Kidney (tissue), 14 donors: ENCODE measurements around the gene CA5A. TPM values are rescaled to one million over a fixed set of nuclear protein-coding genes. Genes with fewer than 3 reads are reported as not detected.
"Not testable (repeated sequence)": the region's sequence is repeated elsewhere in the genome, so short reads cannot be mapped to it uniquely, and the experiment has no call there.

ENCODE experiments used
- DNase-seq, 5 donors: peaks; one replicate each; pipeline ENCODE4 v3.0.0-alpha.2; 2013 to 2020
- FAIRE-seq: peaks from 2 replicates; lab custom pipeline; 2012; peaks lifted over from hg19 to GRCh38; lab: Jason Lieb, UNC
- H3K27ac ChIP-seq, 2 donors: one replicate each; pipeline ENCODE4 v1.7.0; 2013; ENCODE audit warnings: low read depth in 2 of 2, low read length in 2 of 2, inconsistent platforms in 1 of 2
- H3K27me3 ChIP-seq: one replicate; pipeline ENCODE4 v1.7.1; 2013; ENCODE audit warnings: low read length, inconsistent platforms; ENCODE audit not compliant: control insufficient read depth, insufficient read depth
- H3K36me3 ChIP-seq, 3 donors: one replicate each; pipeline versions ENCODE4 v1.7.0 to v1.7.1; 2013; ENCODE audit warnings: low read length in 3 of 3, control low read depth in 1 of 3, inconsistent platforms in 1 of 3; ENCODE audit not compliant: insufficient read depth in 3 of 3, control insufficient read depth in 2 of 3
- H3K4me1 ChIP-seq, 3 donors: one replicate each; pipeline versions ENCODE4 v1.7.0 to v1.7.1; 2013; ENCODE audit warnings: low read length in 3 of 3, inconsistent platforms in 1 of 3, low read depth in 1 of 3; ENCODE audit not compliant: control insufficient read depth in 2 of 3, insufficient read depth in 2 of 3
- H3K4me3 ChIP-seq, 3 donors: one replicate each; pipeline versions ENCODE4 v1.7.0 to v1.8.1; 2013; ENCODE audit warnings: low read length in 3 of 3, control low read depth in 1 of 3, inconsistent platforms in 1 of 3
- H3K9ac ChIP-seq, 3 donors: one replicate each; pipeline versions ENCODE4 v1.7.0 to v1.7.1; 2013; ENCODE audit warnings: low read length in 3 of 3, control low read depth in 1 of 3, inconsistent platforms in 1 of 3
- H3K9me3 ChIP-seq, 3 donors: one replicate each; pipeline versions ENCODE4 v1.7.0 to v1.7.1; 2013; ENCODE audit warnings: low read length in 3 of 3, control low read depth in 1 of 3, inconsistent platforms in 1 of 3; ENCODE audit not compliant: control insufficient read depth in 2 of 3, insufficient read depth in 1 of 3
- CTCF ChIP-seq: IDR thresholded peaks from 3 replicates; pipeline ENCODE4 v1.5.1; 2012; ENCODE audit warnings: mild to moderate bottlenecking, moderate library complexity, borderline replicate concordance; ENCODE audit not compliant: insufficient read depth; ENCODE audit errors: extremely low read depth
- intact Hi-C: fragments of 100-400 bp; cut with DNase I; formaldehyde crosslinking; loops from one replicate; pipeline ENCODE4 v1.11.1; 2022
- polyA plus RNA-seq: library from polyadenylated mRNA; stranded (reverse); fragments of 350-450 nt; fragmentation: Illumina TruSeq; extraction: RNeasy Lipid Tissue Mini Kit (QIAGEN cat#74804); gene quantifications from one replicate; pipeline ENCODE4 v1.2.3, GENCODE V29; 2014; ENCODE audit warnings: low read depth, low replicate concordance; ENCODE audit not compliant: insufficient read depth
- total RNA-seq: library from RNA; stranded (reverse); fragmentation: NEBNext Ultra II Directional; extraction: Animal tissue kit (Norgen Biotek cat#: 25700); gene quantifications from one replicate; pipeline ENCODE4 v1.2.1, GENCODE V29; 2021
- donor health status: control.
- donor health status: control.
- donor health status: control.
- donor health status: control.
- donor health status: control.
- donor health status: DM: yes; HTN: yes; CAD: no.
- donor health status: Normal renal cell carcinoma (clear cell type).

Gene CA5A
- total and polyA plus RNA-seq, 2 donors from 2014 or later, result not detected

- peaks cover 0 to 12% (median 0%) of the 10 kb centered on the region in 3 donors for H3K36me3 ChIP-seq
- TF ChIP-seq CTCF, result no peak
- intact Hi-C loops, result no loop called here
- no peak overlapping the region for H3K9ac ChIP-seq
- FAIRE-seq, result no peak
- no peaks in the 10 kb centered on the region for H3K4me1 ChIP-seq
- no peak overlapping the region for H3K27ac ChIP-seq
- no peak overlapping the region for H3K4me3 ChIP-seq
- no peaks in the 10 kb centered on the region for H3K27me3 ChIP-seq
- DNase-seq, result no peak
- H3K9me3 ChIP-seq, result no peaks in the 10 kb centered on the region
Observed at GRCh38 chr16:87982581-87983041, 46.3 kb upstream of the CA5A start.

- DNase-seq, H3K27me3 ChIP-seq, H3K4me1 ChIP-seq, H3K27ac ChIP-seq, FAIRE-seq, H3K9ac ChIP-seq, intact Hi-C loops, H3K4me3 ChIP-seq, H3K9me3 ChIP-seq: not testable (repeated sequence)
- peaks cover 0 to 12% (median 0%) of the 10 kb centered on the region in 3 donors for H3K36me3 ChIP-seq
Observed at GRCh38 chr16:87981376-87981775, 45.0 kb upstream of the CA5A start.

GRCh38 chr16:87979911-87980630, 43.7 kb upstream of the CA5A start:
- H3K4me3 ChIP-seq, H3K4me1 ChIP-seq, FAIRE-seq, H3K9me3 ChIP-seq, H3K27ac ChIP-seq, H3K9ac ChIP-seq, intact Hi-C loops, H3K27me3 ChIP-seq, DNase-seq: not testable (repeated sequence)
- peaks cover 0 to 12% (median 2%) of the 10 kb centered on the region in 3 donors for H3K36me3 ChIP-seq

- FAIRE-seq (no peak), DNase-seq (no peak)
- no peak overlapping the region for H3K4me3 ChIP-seq
- no peaks in the 10 kb centered on the region for H3K27me3 ChIP-seq
- no peaks in the 10 kb centered on the region for H3K4me1 ChIP-seq
- intact Hi-C loops, result no loop called here
- no peaks in the 10 kb centered on the region for H3K9me3 ChIP-seq
- H3K36me3 ChIP-seq, result peaks cover 0 to 7% (median 2%) of the 10 kb centered on the region in 3 donors
- no peak overlapping the region for H3K9ac ChIP-seq
- TF ChIP-seq CTCF, result no peak
- no peak overlapping the region for H3K27ac ChIP-seq
Observed at GRCh38 chr16:87979352-87979751, 43.0 kb upstream of the CA5A start.
